Uterus (tissue), 2 donors: ENCODE measurements around the gene ZBTB11.

Source experiments
- CTCF ChIP-seq, 4 experiments: fragments of 200-600 bp in 2 of 4; fragments of 450-650 bp in 2 of 4; sonication (generic) in 2 of 4; IDR thresholded peaks; one replicate each; pipeline ENCODE4 v1.5.1; 2016 to 2019; ENCODE audit warnings: antibody characterized with exemption in 4 of 4, mild to moderate bottlenecking in 2 of 4, moderate library complexity in 1 of 4
- POLR2A ChIP-seq, 2 donors: fragments of 450-650 bp; IDR thresholded peaks; one replicate each; pipeline ENCODE4 v1.6.1; 2016; ENCODE audit warnings: antibody characterized with exemption in 2 of 2, mild to moderate bottlenecking in 1 of 2, moderate library complexity in 1 of 2

- TF ChIP-seq CTCF (IDR thresholded peaks at IDR 0.05) = no peak
- no peak for TF ChIP-seq POLR2A (IDR thresholded peaks at IDR 0.05)
Measured at GRCh38 chr3:101667844-101668243, 9.1 kb downstream of the ZBTB11 start.
